Gastroesophageal sphincter (tissue), 3 donors: Measurements from ENCODE around the gene GINS2.

Experiments
- POLR2A ChIP-seq, 2 donors: fragments of 450-650 bp; IDR thresholded peaks; one replicate each; pipeline ENCODE4 v1.6.1; 2017; ENCODE audit warnings: antibody characterized with exemption in 2 of 2, mild to moderate bottlenecking in 2 of 2, moderate library complexity in 1 of 2
- POLR2AphosphoS5 ChIP-seq: sonication (generic); formaldehyde crosslinking; IDR thresholded peaks from one replicate; pipeline ENCODE4 v1.6.1; 2017; ENCODE audit warnings: antibody characterized with exemption
- TF ChIP-seq, protein P1 (sequence below), 4 experiments: fragments of 200-600 bp in 2 of 4; fragments of 450-650 bp in 2 of 4; sonication (generic) in 1 of 4; IDR thresholded peaks; one replicate each; pipeline ENCODE4 v1.5.1; 2017 to 2019; ENCODE audit warnings: antibody characterized with exemption in 4 of 4, mild to moderate bottlenecking in 2 of 4, moderate library complexity in 2 of 4

- TF ChIP-seq, protein P1, sequence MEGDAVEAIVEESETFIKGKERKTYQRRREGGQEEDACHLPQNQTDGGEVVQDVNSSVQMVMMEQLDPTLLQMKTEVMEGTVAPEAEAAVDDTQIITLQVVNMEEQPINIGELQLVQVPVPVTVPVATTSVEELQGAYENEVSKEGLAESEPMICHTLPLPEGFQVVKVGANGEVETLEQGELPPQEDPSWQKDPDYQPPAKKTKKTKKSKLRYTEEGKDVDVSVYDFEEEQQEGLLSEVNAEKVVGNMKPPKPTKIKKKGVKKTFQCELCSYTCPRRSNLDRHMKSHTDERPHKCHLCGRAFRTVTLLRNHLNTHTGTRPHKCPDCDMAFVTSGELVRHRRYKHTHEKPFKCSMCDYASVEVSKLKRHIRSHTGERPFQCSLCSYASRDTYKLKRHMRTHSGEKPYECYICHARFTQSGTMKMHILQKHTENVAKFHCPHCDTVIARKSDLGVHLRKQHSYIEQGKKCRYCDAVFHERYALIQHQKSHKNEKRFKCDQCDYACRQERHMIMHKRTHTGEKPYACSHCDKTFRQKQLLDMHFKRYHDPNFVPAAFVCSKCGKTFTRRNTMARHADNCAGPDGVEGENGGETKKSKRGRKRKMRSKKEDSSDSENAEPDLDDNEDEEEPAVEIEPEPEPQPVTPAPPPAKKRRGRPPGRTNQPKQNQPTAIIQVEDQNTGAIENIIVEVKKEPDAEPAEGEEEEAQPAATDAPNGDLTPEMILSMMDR (IDR thresholded peaks at IDR 0.05) = no peak
- TF ChIP-seq POLR2AphosphoS5 (no peak), POLR2A (IDR thresholded peaks at IDR 0.05) (no peak)
Measured at GRCh38 chr16:85677383-85677967, 11.3 kb downstream of the GINS2 start.
